Body of pancreas (tissue), 4 donors: ENCODE data around the gene HNRNPF. TPM values are rescaled to one million over a fixed set of nuclear protein-coding genes. Genes with fewer than 3 reads are reported as not detected.

ENCODE experiments used
- ATAC-seq: fragments of 150-250 bp; one replicate; pipeline ENCODE4 v1.9.1; 2016
- DNase-seq, 4 donors: peaks; one replicate each; pipeline ENCODE4 v3.0.0-alpha.2; 2019
- H3K27ac ChIP-seq, 4 donors: fragments of 200-600 bp; sonication (generic); 1 replicate in 3 of 4; 2 replicates in 1 of 4; pipeline versions ENCODE4 v1.5.1 to v1.6.1; 2016 to 2019; ENCODE audit warnings: mild to moderate bottlenecking in 1 of 4, mixed read lengths in 1 of 4, moderate library complexity in 1 of 4
- H3K27me3 ChIP-seq, 2 donors: fragments of 200-600 bp; sonication (generic); one replicate each; pipeline ENCODE4 v1.6.0; 2016; ENCODE audit warnings: mild to moderate bottlenecking in 1 of 2
- H3K36me3 ChIP-seq, 2 donors: fragments of 200-600 bp; sonication (generic); replicated peaks in 1 of 2; 2 replicates each; pipeline ENCODE4 v1.5.1; 2016; ENCODE audit warnings: low read depth in 2 of 2; ENCODE audit not compliant: insufficient read depth in 1 of 2
- H3K4me1 ChIP-seq: fragments of 200-600 bp; sonication (generic); one replicate; pipeline ENCODE4 v1.6.0; 2016
- H3K4me3 ChIP-seq, 2 donors: fragments of 200-600 bp; sonication (generic); 1 replicate in 1 of 2; 2 replicates in 1 of 2; pipeline ENCODE4 v1.5.1; 2016 to 2019
- H3K9me3 ChIP-seq, 3 donors: fragments of 200-600 bp; sonication (generic); 1 replicate in 2 of 3; 2 replicates in 1 of 3; pipeline ENCODE4 v1.5.1; 2016
- CTCF ChIP-seq, 7 experiments: fragments of 450-650 bp in 4 of 7; fragments of 200-600 bp in 3 of 7; sonication (generic) in 3 of 7; IDR thresholded peaks; one replicate each; pipeline ENCODE4 v1.5.1; 2016 to 2019; ENCODE audit warnings: antibody characterized with exemption in 7 of 7
- POLR2A ChIP-seq, 3 donors: fragments of 450-650 bp; IDR thresholded peaks; one replicate each; pipeline ENCODE4 v1.6.1; 2016; ENCODE audit warnings: antibody characterized with exemption in 3 of 3, mild to moderate bottlenecking in 2 of 3
- WGBS, 2 donors: methylation state at CpG; one replicate each; pipeline ENCODE4 v1.1.5; 2017; 5-methylcytosine and 5-hydroxymethylcytosine counted together
- intact Hi-C: fragments of 100-400 bp; cut with DNase I; formaldehyde crosslinking; loops from one replicate; pipeline ENCODE4 v1.15.1; 2023
- total RNA-seq, 2 donors: library from RNA; depleted of rRNA; stranded (reverse); fragments of >200 nt; gene quantifications; one replicate each; pipeline ENCODE4 v1.1.0, GENCODE V29; 2016

HNRNPF gene
- total RNA-seq, 2 donors from 2014 or later: 33.6 to 80.9 TPM

GRCh38 chr10:43354879-43355380 lies 54.1 kb downstream of the HNRNPF start:
- H3K27me3 ChIP-seq: no peaks in the 10 kb centered on the region
- no peaks in the 10 kb centered on the region for H3K9me3 ChIP-seq
- H3K27ac ChIP-seq: no peak overlapping the region
- H3K4me1 ChIP-seq: peaks cover 11% of the 10 kb centered on the region
- TF ChIP-seq POLR2A (IDR thresholded peaks at IDR 0.05) (no peak), CTCF (IDR thresholded peaks at IDR 0.05) (no peak)
- H3K36me3 ChIP-seq: no peaks in the 10 kb centered on the region
- ATAC-seq: no peak
- DNase-seq: no peak
- WGBS, 2 donors: 22 to 35% methylated on average over 2 of the region's 2 CpGs
- intact Hi-C loops: no loop called here
- H3K4me3 ChIP-seq: no peak overlapping the region

- 61 to 67% methylated on average over 2 of the region's 2 CpGs for WGBS, 2 donors
- intact Hi-C loops: no loop called here
- DNase-seq (no peak), ATAC-seq (peak; percentile 6)
- H3K9me3 ChIP-seq: no peaks in the 10 kb centered on the region
- no peak for TF ChIP-seq POLR2A (IDR thresholded peaks at IDR 0.05)
- no peak for TF ChIP-seq CTCF (IDR thresholded peaks at IDR 0.05)
- peak overlapping the region in 1 of 4 donors; percentile 41 for H3K27ac ChIP-seq
- H3K4me3 ChIP-seq: no peak overlapping the region
- no peaks in the 10 kb centered on the region for H3K27me3 ChIP-seq
- no peaks in the 10 kb centered on the region for H3K36me3 ChIP-seq
- H3K4me1 ChIP-seq: peaks cover 11% of the 10 kb centered on the region
Measured at GRCh38 chr10:43354330-43354635, 54.7 kb downstream of the HNRNPF start.

- Histone ChIP-seq H3K4me3 (no peak overlapping the region), H3K9me3 (no peaks in the 10 kb centered on the region), H3K27me3 (no peaks in the 10 kb centered on the region), H3K36me3 (no peaks in the 10 kb centered on the region), H3K27ac (peak overlapping the region in 1 of 4 donors; percentile 41), H3K4me1 (peaks cover 11% of the 10 kb centered on the region)
- 17 to 34% methylated on average over 3 of the region's 3 CpGs for WGBS, 2 donors
- TF ChIP-seq CTCF (IDR thresholded peaks at IDR 0.05): no peak
- no peak for TF ChIP-seq POLR2A (IDR thresholded peaks at IDR 0.05)
- DNase-seq (no peak), ATAC-seq (peak; percentile 25)
- intact Hi-C loops: no loop called here
Measured at GRCh38 chr10:43353495-43354329, 55.3 kb downstream of the HNRNPF start.

- no peaks in the 10 kb centered on the region for H3K27me3 ChIP-seq
- WGBS, 2 donors: 51 to 54% methylated on average over 6 to 7 of the region's 7 CpGs
- H3K4me3 ChIP-seq: no peak overlapping the region
- no peak for ATAC-seq
- DNase-seq: no peak
- intact Hi-C loops: no loop called here
- TF ChIP-seq POLR2A (IDR thresholded peaks at IDR 0.05) (no peak), CTCF (IDR thresholded peaks at IDR 0.05) (no peak)
- H3K9me3 ChIP-seq: no peaks in the 10 kb centered on the region
- no peaks in the 10 kb centered on the region for H3K36me3 ChIP-seq
- H3K4me1 ChIP-seq: peaks cover 11% of the 10 kb centered on the region
- H3K27ac ChIP-seq: no peak overlapping the region
Measured at GRCh38 chr10:43352951-43353350, 56.0 kb downstream of the HNRNPF start.

GRCh38 chr10:43351301-43351700 lies 57.7 kb downstream of the HNRNPF start:
- H3K4me3 ChIP-seq: no peak overlapping the region
- peaks cover 11% of the 10 kb centered on the region for H3K4me1 ChIP-seq
- 36 to 53% methylated on average over 12 to 13 of the region's 14 CpGs for WGBS, 2 donors
- H3K27me3 ChIP-seq: no peaks in the 10 kb centered on the region
- DNase-seq (no peak), ATAC-seq (no peak)
- intact Hi-C loops: no loop called here
- TF ChIP-seq POLR2A (IDR thresholded peaks at IDR 0.05): no peak
- no peak for TF ChIP-seq CTCF (IDR thresholded peaks at IDR 0.05)
- H3K27ac ChIP-seq: no peak overlapping the region
- H3K9me3 ChIP-seq: no peaks in the 10 kb centered on the region
- H3K36me3 ChIP-seq: no peaks in the 10 kb centered on the region
